ENCODE results near the gene MINDY4.

The MINDY4 gene

GRCh38 chr7:30771880-30772425 is 736 bp downstream of the MINDY4 start:
- DNase-seq (ENCODE audit: low read depth in 2 of 3, low spot score in 2 of 3), result no peak

- DNase-seq (ENCODE audit: low read depth in 2 of 3, low spot score in 2 of 3), result no peak
These were observed 1.8 kb downstream of the MINDY4 start for GRCh38 chr7:30772984-30773383.

- no peak for DNase-seq (ENCODE audit: low read depth in 2 of 3, low spot score in 2 of 3)
These were observed 4.8 kb downstream of the MINDY4 start for GRCh38 chr7:30775992-30776391.

GRCh38 chr7:30776971-30777370 is 5.8 kb downstream of the MINDY4 start:
- no peak for DNase-seq (ENCODE audit: low read depth in 2 of 3, low spot score in 2 of 3)

- DNase-seq (ENCODE audit: low read depth in 2 of 3, low spot score in 2 of 3), result no peak
These were observed 7.2 kb downstream of the MINDY4 start for GRCh38 chr7:30778255-30779025.

GRCh38 chr7:30779574-30779973 is 8.4 kb downstream of the MINDY4 start:
- DNase-seq (ENCODE audit: low read depth in 2 of 3, low spot score in 2 of 3), result no peak

- no peak for DNase-seq (ENCODE audit: low read depth in 2 of 3, low spot score in 2 of 3)
These were observed 9.7 kb downstream of the MINDY4 start for GRCh38 chr7:30780941-30781340.

GRCh38 chr7:30782690-30783089 is 11.5 kb downstream of the MINDY4 start:
- no peak for DNase-seq (ENCODE audit: low read depth in 2 of 3, low spot score in 2 of 3)

GRCh38 chr7:30785786-30786185 is 14.6 kb downstream of the MINDY4 start:
- DNase-seq (ENCODE audit: low read depth in 2 of 3, low spot score in 2 of 3), result no peak

- DNase-seq (ENCODE audit: low read depth in 2 of 3, low spot score in 2 of 3), result no peak
These were observed 16.3 kb downstream of the MINDY4 start for GRCh38 chr7:30787486-30787885.

- DNase-seq (ENCODE audit: low read depth in 2 of 3, low spot score in 2 of 3), result no peak
These were observed 17.6 kb downstream of the MINDY4 start for GRCh38 chr7:30788640-30789333.

GRCh38 chr7:30789334-30789711 is 18.1 kb downstream of the MINDY4 start:
- DNase-seq (ENCODE audit: low read depth in 2 of 3, low spot score in 2 of 3), result no peak

- no peak for DNase-seq (ENCODE audit: low read depth in 2 of 3, low spot score in 2 of 3)
These were observed 19.1 kb downstream of the MINDY4 start for GRCh38 chr7:30790356-30790755.

- no peak for DNase-seq (ENCODE audit: low read depth in 2 of 3, low spot score in 2 of 3)
These were observed 19.9 kb downstream of the MINDY4 start for GRCh38 chr7:30791114-30791513.

GRCh38 chr7:30795161-30795948 is 24.1 kb downstream of the MINDY4 start:
- DNase-seq (ENCODE audit: low read depth in 2 of 3, low spot score in 2 of 3), result no peak

GRCh38 chr7:30796105-30796869 is 25.1 kb downstream of the MINDY4 start:
- DNase-seq (ENCODE audit: low read depth in 2 of 3, low spot score in 2 of 3), result no peak

GRCh38 chr7:30797176-30798040 is 26.2 kb downstream of the MINDY4 start:
- DNase-seq (ENCODE audit: low read depth in 2 of 3, low spot score in 2 of 3), result no peak

GRCh38 chr7:30799206-30799975 is 28.2 kb downstream of the MINDY4 start:
- DNase-seq (ENCODE audit: low read depth in 2 of 3, low spot score in 2 of 3), result no peak

- no peak for DNase-seq (ENCODE audit: low read depth in 2 of 3, low spot score in 2 of 3)
These were observed 28.9 kb downstream of the MINDY4 start for GRCh38 chr7:30799976-30800661.
